Measurements from ENCODE around the gene LYPD1.

Gene LYPD1

DNA sequence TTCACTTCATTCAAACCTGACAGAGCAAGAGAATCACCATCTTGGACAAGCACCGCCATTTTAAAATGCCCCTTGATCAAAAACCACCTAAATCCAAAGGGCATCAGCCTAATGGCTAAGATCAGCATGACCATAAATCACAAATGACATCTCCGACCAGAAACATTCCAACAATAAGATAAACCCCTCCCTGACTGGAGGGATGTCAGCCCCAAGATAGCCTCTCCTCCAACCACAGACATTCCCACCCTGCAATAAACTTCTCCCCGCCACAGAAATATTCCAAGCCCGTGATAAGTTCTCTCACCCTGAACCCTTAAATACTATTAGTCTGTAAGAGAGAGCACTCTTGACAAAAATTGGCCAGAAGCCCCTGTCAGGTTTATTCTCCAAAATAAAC lies 21.6 kb upstream of the LYPD1 start:
- no peaks in the 10 kb centered on the region for H3K27me3 ChIP-seq
- no peak overlapping the region for H3K27ac ChIP-seq
- H3K9ac ChIP-seq: no peak overlapping the region
- no peak overlapping the region for H3K4me3 ChIP-seq
- no peaks in the 10 kb centered on the region for H4K20me1 ChIP-seq
- no peaks in the 10 kb centered on the region for H3K36me3 ChIP-seq
- H3K4me2 ChIP-seq: no peak overlapping the region
- TF ChIP-seq Cebpa-rat (IDR thresholded peaks at IDR 0.05): no peak
- no peaks in the 10 kb centered on the region for H3K9me3 ChIP-seq
- peaks cover 5% of the 10 kb centered on the region; the same call in 1 of the 2 replicates for H3K4me1 ChIP-seq

DNA sequence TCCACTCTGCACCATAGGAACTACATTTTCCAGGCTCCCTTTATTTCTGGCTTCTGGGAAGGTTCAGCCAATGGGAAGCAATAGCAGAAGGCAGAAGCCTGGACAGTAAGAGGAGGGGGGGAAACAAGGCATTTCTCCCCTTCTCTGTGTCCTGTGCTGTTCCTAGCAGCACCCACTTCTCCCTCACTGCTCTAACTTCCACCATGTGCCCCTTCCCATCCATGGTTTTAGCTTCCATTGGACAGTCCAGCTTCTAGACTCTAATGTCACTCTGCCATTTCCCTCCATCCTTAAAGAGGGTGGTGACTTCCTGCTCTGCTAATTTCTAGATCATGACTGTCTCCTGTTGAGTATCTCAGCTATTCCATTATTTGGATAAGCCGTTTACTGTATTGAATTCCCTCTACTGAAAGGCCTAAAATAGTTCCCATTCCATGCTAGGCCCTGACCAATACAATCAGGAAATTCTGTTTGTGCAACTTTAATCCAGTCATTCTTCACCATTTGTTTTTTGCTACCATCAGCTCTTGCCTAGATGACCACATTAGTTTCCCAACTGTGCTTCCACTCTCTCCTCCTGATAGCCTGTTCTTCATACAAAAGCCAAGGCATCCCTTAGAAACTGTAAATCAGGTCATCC lies 20.8 kb upstream of the LYPD1 start:
- TF ChIP-seq Cebpa-rat (IDR thresholded peaks at IDR 0.05): no peak
- H3K4me1 ChIP-seq: peaks cover 5% of the 10 kb centered on the region; the same call in 1 of the 2 replicates
- H3K9ac ChIP-seq: no peak overlapping the region
- no peaks in the 10 kb centered on the region for H3K36me3 ChIP-seq
- no peaks in the 10 kb centered on the region for H3K9me3 ChIP-seq
- H3K27ac ChIP-seq: no peak overlapping the region
- H3K4me3 ChIP-seq: no peak overlapping the region
- H3K27me3 ChIP-seq: no peaks in the 10 kb centered on the region
- H3K4me2 ChIP-seq: no peak overlapping the region
- H4K20me1 ChIP-seq: no peaks in the 10 kb centered on the region

DNA sequence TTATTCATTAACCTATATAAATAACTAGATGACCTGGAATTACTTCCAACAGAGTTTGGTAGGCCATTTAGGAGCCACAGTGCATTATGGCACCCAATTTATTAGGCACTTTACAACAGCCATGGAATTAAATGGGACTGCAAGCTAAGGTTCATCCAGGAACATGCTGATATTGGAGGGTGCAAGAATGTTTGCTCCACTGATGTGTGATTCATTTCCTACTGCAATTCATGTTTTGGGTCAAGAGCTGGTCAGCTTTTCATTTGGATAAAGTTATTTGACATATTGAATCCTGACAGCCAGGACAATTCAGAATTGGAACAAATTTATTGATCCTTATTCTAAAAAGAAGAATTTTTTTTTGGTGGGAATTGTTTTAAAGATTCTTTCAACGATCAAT lies 11.8 kb upstream of the LYPD1 start:
- Histone ChIP-seq H3K4me3 (no peak overlapping the region), H3K9me3 (no peaks in the 10 kb centered on the region), H3K4me1 (no peaks in the 10 kb centered on the region), H3K4me2 (no peak overlapping the region), H3K27me3 (no peaks in the 10 kb centered on the region), H3K36me3 (no peaks in the 10 kb centered on the region), H3K9ac (no peak overlapping the region), H3K27ac (no peak overlapping the region), H4K20me1 (no peaks in the 10 kb centered on the region)
- no peak for TF ChIP-seq Cebpa-rat (IDR thresholded peaks at IDR 0.05)

- Histone ChIP-seq H3K9ac (no peak overlapping the region), H3K36me3 (no peaks in the 10 kb centered on the region), H3K4me1 (no peaks in the 10 kb centered on the region), H3K4me2 (no peak overlapping the region), H3K27ac (no peak overlapping the region), H3K9me3 (no peaks in the 10 kb centered on the region), H3K27me3 (no peaks in the 10 kb centered on the region), H4K20me1 (no peaks in the 10 kb centered on the region), H3K4me3 (no peak overlapping the region)
- no peak for TF ChIP-seq Cebpa-rat (IDR thresholded peaks at IDR 0.05)
These were observed 10.5 kb upstream of the LYPD1 start for GRCh38 chr2:132680544-132680943.

GRCh38 chr2:132678483-132678882 lies 8.5 kb upstream of the LYPD1 start:
- Histone ChIP-seq H4K20me1 (no peaks in the 10 kb centered on the region), H3K4me1 (no peaks in the 10 kb centered on the region), H3K4me3 (no peak overlapping the region), H3K36me3 (no peaks in the 10 kb centered on the region), H3K27me3 (no peaks in the 10 kb centered on the region), H3K27ac (no peak overlapping the region), H3K9ac (no peak overlapping the region), H3K9me3 (no peaks in the 10 kb centered on the region), H3K4me2 (no peak overlapping the region)
- no peak for TF ChIP-seq Cebpa-rat (IDR thresholded peaks at IDR 0.05)

DNA sequence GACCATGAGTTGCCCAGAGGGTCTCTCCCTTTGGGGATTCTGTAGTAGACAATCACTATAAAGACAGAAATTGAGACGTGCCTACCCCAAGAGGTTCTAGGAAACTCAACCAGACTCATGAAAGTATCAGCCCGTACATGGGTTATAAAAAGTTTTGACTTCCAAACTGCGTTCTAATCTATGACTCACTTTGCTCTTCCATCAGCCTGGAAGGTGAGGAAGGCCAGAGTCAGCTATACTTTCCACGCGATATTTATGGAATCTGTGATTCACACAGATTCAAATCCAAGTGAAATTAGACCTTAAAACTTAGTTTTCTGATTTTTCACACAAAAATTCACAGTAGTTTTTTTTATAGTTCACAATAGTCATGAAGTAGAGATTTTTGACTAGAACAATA lies 7.7 kb upstream of the LYPD1 start:
- H3K27ac ChIP-seq: no peak overlapping the region
- H3K4me1 ChIP-seq: no peaks in the 10 kb centered on the region
- no peak overlapping the region for H3K9ac ChIP-seq
- H3K27me3 ChIP-seq: no peaks in the 10 kb centered on the region
- no peaks in the 10 kb centered on the region for H4K20me1 ChIP-seq
- no peak for TF ChIP-seq Cebpa-rat (IDR thresholded peaks at IDR 0.05)
- H3K4me3 ChIP-seq: no peak overlapping the region
- H3K36me3 ChIP-seq: no peaks in the 10 kb centered on the region
- H3K4me2 ChIP-seq: no peak overlapping the region
- no peaks in the 10 kb centered on the region for H3K9me3 ChIP-seq

GRCh38 chr2:132676999-132677398 lies 7.0 kb upstream of the LYPD1 start:
- Histone ChIP-seq H4K20me1 (no peaks in the 10 kb centered on the region), H3K27me3 (peaks cover 4% of the 10 kb centered on the region; the same call in 1 of the 2 replicates), H3K4me2 (no peak overlapping the region), H3K27ac (no peak overlapping the region), H3K4me1 (no peaks in the 10 kb centered on the region), H3K9ac (no peak overlapping the region), H3K9me3 (no peaks in the 10 kb centered on the region), H3K36me3 (no peaks in the 10 kb centered on the region), H3K4me3 (no peak overlapping the region)
- TF ChIP-seq Cebpa-rat (IDR thresholded peaks at IDR 0.05): no peak

- no peak overlapping the region; the same call in 1 of the 2 replicates for H3K4me3 ChIP-seq
These were observed 1.3 kb upstream of the LYPD1 start for GRCh38 chr2:132671151-132671835.

GRCh38 chr2:132670496-132671150 lies 618 bp upstream of the LYPD1 start:
- no peaks in the 10 kb centered on the region for H3K36me3 ChIP-seq
- H4K20me1 ChIP-seq: peaks cover 31% of the 10 kb centered on the region
- H3K4me1 ChIP-seq: peaks cover 22% of the 10 kb centered on the region
- peaks cover 11% of the 10 kb centered on the region; the same call in 1 of the 2 replicates for H3K9me3 ChIP-seq
- peak overlapping the region; percentile 97 for H3K4me2 ChIP-seq
- TF ChIP-seq Cebpa-rat (IDR thresholded peaks at IDR 0.05): no peak
- H3K4me3 ChIP-seq: peak overlapping the region; percentile 68
- H3K27ac ChIP-seq: no peak overlapping the region
- H3K27me3 ChIP-seq: peaks cover 54% of the 10 kb centered on the region
- no peak overlapping the region for H3K9ac ChIP-seq

More at GRCh38 chr2:132671151-132671835, 1.3 kb upstream of the LYPD1 start:
- H3K27me3 ChIP-seq: peaks cover 54% of the 10 kb centered on the region
- H3K4me2 ChIP-seq: peak overlapping the region; percentile 97
- H3K9me3 ChIP-seq: peaks cover 11% of the 10 kb centered on the region; the same call in 1 of the 2 replicates
- H3K27ac ChIP-seq: no peak overlapping the region
- no peak overlapping the region for H3K9ac ChIP-seq
- no peaks in the 10 kb centered on the region for H3K36me3 ChIP-seq
- H3K4me1 ChIP-seq: peaks cover 22% of the 10 kb centered on the region
- peaks cover 31% of the 10 kb centered on the region for H4K20me1 ChIP-seq
- TF ChIP-seq Cebpa-rat (IDR thresholded peaks at IDR 0.05): no peak

All from BLaER1 (cell line).